K562 (cell line): ENCODE data around the gene REG4. TPM values are rescaled to one million over a fixed set of nuclear protein-coding genes. Genes with fewer than 3 reads are reported as not detected.
A peak's percentile ranks its signal among the peaks of the same experiment; 100 is the strongest.

Experiments
- ATAC-seq: fragments of 200-7000 bp; cut with Tn5 transposase; 3 replicates; pipeline ENCODE4 v1.9.1; 2020; ENCODE audit warnings: moderate library complexity
- BruUV-seq: library from RNA; stranded (reverse); fragments of 400-500 nt; replicated peaks from 2 replicates; lab custom pipeline; 2021; lab: Mats Ljungman, UMichigan
- CTCF ChIA-PET: fragments of 300-600 bp; formaldehyde crosslinking; extraction: SDS; loops from one replicate; lab custom pipeline; 2021; ENCODE audit warnings: low intra/inter-chr PET ratio; lab: Yijun Ruan, JAX
- POLR2A ChIA-PET: fragments of 300-600, 350-650 bp; sonication (Branson Sonifier 250); formaldehyde crosslinking; extraction: SDS; loops from one replicate; lab custom pipeline; 2021; ENCODE audit warnings: antibody characterized with exemption, inconsistent platforms; lab: Yijun Ruan, JAX
- DNase-seq, 4 experiments: peaks; one replicate each; pipeline versions ENCODE4 v3.0.0 to v3.0.0-alpha.2; 2011 to 2018; ENCODE audit warnings: low spot score in 3 of 4, mixed read lengths in 3 of 4; ENCODE audit errors: extremely low read depth in 1 of 4
- FAIRE-seq: peaks from 2 replicates; lab custom pipeline; 2011; peaks lifted over from hg19 to GRCh38; lab: Jason Lieb, UNC
- H2AFZ ChIP-seq: 2 replicates; pipeline ENCODE4 v1.6.0; 2011; ENCODE audit warnings: low read depth, low read length, control low read depth, inconsistent platforms
- H3K27ac ChIP-seq: fragments of 200-600 bp; 3 replicates; pipeline ENCODE4 v1.8.0; 2011; ENCODE audit warnings: low read depth, mild to moderate bottlenecking, control low read depth, inconsistent platforms, low read length, moderate library complexity, mixed read lengths; ENCODE audit errors: extremely low read depth
- H3K27me3 ChIP-seq, 2 experiments: fragments of 300-600 bp in 1 of 2; 2 replicates in 1 of 2; 3 replicates in 1 of 2; pipeline versions ENCODE4 v1.6.0 to v1.8.0; 2011; ENCODE audit warnings: inconsistent platforms in 2 of 2, low read length in 2 of 2, mild to moderate bottlenecking in 1 of 2, mixed read lengths in 1 of 2, moderate library complexity in 1 of 2; ENCODE audit not compliant: control insufficient read depth in 2 of 2, insufficient read depth in 2 of 2
- H3K36me3 ChIP-seq: fragments of 300-600 bp; 3 replicates; pipeline ENCODE4 v1.8.0; 2011; ENCODE audit warnings: mild to moderate bottlenecking, low read length, inconsistent platforms; ENCODE audit not compliant: control insufficient read depth, insufficient read depth
- H3K4me1 ChIP-seq, 2 experiments: fragments of 200-600 bp in 1 of 2; replicated peaks in 1 of 2; 2 replicates in 1 of 2; 3 replicates in 1 of 2; pipeline versions ENCODE4 v1.5.1 to v1.8.0; 2011; ENCODE audit warnings: inconsistent platforms in 2 of 2, low read length in 2 of 2, mild to moderate bottlenecking in 1 of 2, mixed read lengths in 1 of 2, moderate library complexity in 1 of 2; ENCODE audit not compliant: control insufficient read depth in 2 of 2, insufficient read depth in 2 of 2
- H3K4me2 ChIP-seq: 2 replicates; pipeline ENCODE4 v1.6.1; 2011; ENCODE audit warnings: low read length, control low read depth, inconsistent platforms, mixed read lengths; ENCODE audit not compliant: insufficient read depth
- H3K4me3 ChIP-seq: fragments of 200-600 bp; sonication (generic), shearing (Covaris generic); 2 replicates; pipeline ENCODE4 v1.5.1; 2016; ENCODE audit warnings: control low read depth, inconsistent platforms
- H3K79me2 ChIP-seq: fragments of 200-600 bp; 3 replicates; pipeline ENCODE4 v1.8.0; 2011; ENCODE audit warnings: low read length, inconsistent platforms; ENCODE audit not compliant: control insufficient read depth, insufficient read depth
- H3K9ac ChIP-seq, 2 experiments: 2 replicates each; pipeline versions ENCODE4 v1.6.0 to v1.6.1; 2011; ENCODE audit warnings: low read depth in 2 of 2, low read length in 2 of 2, control low read depth in 1 of 2, inconsistent platforms in 1 of 2, mild to moderate bottlenecking in 1 of 2, mixed read lengths in 1 of 2; ENCODE audit not compliant: insufficient read depth in 1 of 2
- H3K9me1 ChIP-seq: one replicate; pipeline ENCODE4 v1.6.0; 2011; ENCODE audit warnings: inconsistent platforms, mild to moderate bottlenecking, low read length, moderate library complexity; ENCODE audit not compliant: control insufficient read depth, insufficient read depth
- H3K9me3 ChIP-seq: replicated peaks from 2 replicates; pipeline ENCODE4 v1.5.1; 2011; ENCODE audit warnings: low read depth, low read length, inconsistent platforms; ENCODE audit not compliant: control insufficient read depth, insufficient read depth
- H4K20me1 ChIP-seq: replicated peaks from 2 replicates; pipeline ENCODE4 v1.6.1; 2011; ENCODE audit warnings: low read length, inconsistent platforms, mixed read lengths; ENCODE audit not compliant: control insufficient read depth, insufficient read depth
- ADNP ChIP-seq: fragments of 200-800 bp; sonication (Bioruptor generic); IDR thresholded peaks from 2 replicates; pipeline ENCODE4 v1.6.1; 2016; ENCODE audit warnings: missing genetic modification characterization, missing compliant biosample characterization
- ARID2 ChIP-seq: fragments of 450-650 bp; IDR thresholded peaks from 2 replicates; pipeline ENCODE4 v1.6.1; 2017; ENCODE audit warnings: antibody characterized with exemption, mild to moderate bottlenecking
- BCOR ChIP-seq: fragments of 450-650 bp; IDR thresholded peaks from 2 replicates; pipeline ENCODE4 v1.6.1; 2016
- CHD4 ChIP-seq: fragments of 200-600 bp; sonication (generic); IDR thresholded peaks from 3 replicates; pipeline ENCODE4 v1.6.1; 2012; ENCODE audit warnings: low read depth, mild to moderate bottlenecking, mixed read lengths, low read length, inconsistent platforms; ENCODE audit not compliant: insufficient read depth, insufficient replicate concordance, poor library complexity, severe bottlenecking
- E2F5 ChIP-seq: sonication (generic); formaldehyde crosslinking; IDR thresholded peaks from 2 replicates; pipeline ENCODE4 v1.8.0; 2022; ENCODE audit warnings: mild to moderate bottlenecking, missing genetic modification reagents
- FOXK1 ChIP-seq: sonication (generic); formaldehyde crosslinking; IDR thresholded peaks from 2 replicates; pipeline ENCODE4 v1.8.0; 2022; ENCODE audit warnings: missing genetic modification reagents, mild to moderate bottlenecking, borderline replicate concordance
- FOXP1 ChIP-seq: sonication (generic); formaldehyde crosslinking; IDR thresholded peaks from 2 replicates; pipeline ENCODE4 v1.8.0; 2022; ENCODE audit warnings: mild to moderate bottlenecking, missing genetic modification reagents
- KDM1A ChIP-seq, 2 experiments: fragments of 450-650 bp; IDR thresholded peaks; 2 replicates each; pipeline ENCODE4 v1.6.1; 2016; ENCODE audit warnings: mild to moderate bottlenecking in 2 of 2
- RBM25 ChIP-seq: fragments of 200-400 bp; formaldehyde crosslinking; IDR thresholded peaks from 2 replicates; pipeline ENCODE4 v1.6.1; 2018; ENCODE audit warnings: low read length, low read depth, moderate library complexity; ENCODE audit not compliant: severe bottlenecking
- RFX5 ChIP-seq: IDR thresholded peaks from 2 replicates; pipeline ENCODE4 v1.6.1; 2011; ENCODE audit warnings: low read depth, mild to moderate bottlenecking, improper control_type of control experiment, low read length
- TEAD1 ChIP-seq, 2 experiments: fragments of 450-650 bp in 1 of 2; sonication (generic) in 1 of 2; formaldehyde crosslinking; IDR thresholded peaks; 2 replicates each; pipeline versions ENCODE4 v1.4.0 to v1.8.0; 2020 to 2022; ENCODE audit warnings: mild to moderate bottlenecking in 2 of 2, missing genetic modification reagents in 1 of 2
- ZNF140 ChIP-seq: fragments of 250-450 bp; sonication (Bioruptor Pico); IDR thresholded peaks from 2 replicates; pipeline ENCODE4 v1.8.0; 2021; ENCODE audit warnings: moderate library complexity, mild to moderate bottlenecking, inconsistent platforms
- ZNF239 ChIP-seq: fragments of 250-450 bp; sonication (Bioruptor Pico); IDR thresholded peaks from 2 replicates; pipeline ENCODE4 v1.4.0; 2020; ENCODE audit warnings: mild to moderate bottlenecking
- ZSCAN32 ChIP-seq: fragments of 450-650 bp; formaldehyde crosslinking; IDR thresholded peaks from 2 replicates; pipeline ENCODE4 v1.4.0; 2020; ENCODE audit warnings: mild to moderate bottlenecking, moderate library complexity
- WGBS: fragments of 100-300 bp; shearing (Covaris generic); methylation state at CpG from one replicate; pipeline ENCODE4 v1.1.6; 2016; ENCODE audit warnings: low coverage, mixed read lengths; ENCODE audit not compliant: insufficient coverage; ENCODE audit errors: missing lambda C conversion rate; 5-methylcytosine and 5-hydroxymethylcytosine counted together
- in situ Hi-C: fragments of 300-500 bp; cut with MboI; formaldehyde crosslinking; loops from 4 replicates; pipeline ENCODE4 v1.15.0; 2018; ENCODE audit warnings: inconsistent platforms, mixed read lengths
- intact Hi-C: fragments of 100-400 bp; cut with micrococcal nuclease; formaldehyde crosslinking; loops from 2 replicates; pipeline ENCODE4 v1.14.2; 2022
- polyA plus RNA-seq, 8 experiments: library from polyadenylated mRNA; depleted of rRNA in 4 of 8; stranded (reverse) in 5 of 8; unstranded in 3 of 8; fragments of >200 nt; fragmentation: Nextera tagmentation in 2 of 8; fragmentation: Illumina TruSeq in 1 of 8; extraction: Ambion mirVana in 2 of 8; extraction: Trizol in 1 of 8; gene quantifications; 2 replicates each; pipeline versions ENCODE4 v1.2.1 to v1.2.3, GENCODE V29; 2011 to 2014; ENCODE audit warnings: inconsistent platforms in 1 of 8, missing spikeins in 1 of 8
- total RNA-seq, 7 experiments: library from RNA; depleted of rRNA in 6 of 7; stranded (reverse); fragments of >200 nt in 6 of 7; fragmentation: Illumina TruSeq in 2 of 7; extraction: Trizol in 2 of 7; gene quantifications; 2 replicates each; pipeline versions ENCODE4 v1.2.1 to v1.2.3, GENCODE V29; 2011 to 2021; ENCODE audit warnings: low replicate concordance in 1 of 7
- TF ChIP-seq, protein P1 (sequence below): fragments of 200-800 bp; sonication (Bioruptor generic); IDR thresholded peaks from 2 replicates; pipeline ENCODE4 v1.6.1; 2017; ENCODE audit warnings: missing genetic modification characterization, missing compliant biosample characterization
- TF ChIP-seq, protein P2 (sequence below): fragments of 250-450 bp; sonication (Bioruptor Pico); IDR thresholded peaks from 2 replicates; pipeline ENCODE4 v1.5.1; 2021; ENCODE audit warnings: mild to moderate bottlenecking

The REG4 gene
- total and polyA plus RNA-seq, 9 of the 15 experiments (the other 6 are each of a cell fraction or from before 2014, with no cell fraction given), result not detected

- no peak for TF ChIP-seq E2F5 (CRISPR knock-in tag)
Observed at GRCh38 chr1:119773711-119774241, 37.5 kb downstream of the REG4 start (continued).

DNA sequence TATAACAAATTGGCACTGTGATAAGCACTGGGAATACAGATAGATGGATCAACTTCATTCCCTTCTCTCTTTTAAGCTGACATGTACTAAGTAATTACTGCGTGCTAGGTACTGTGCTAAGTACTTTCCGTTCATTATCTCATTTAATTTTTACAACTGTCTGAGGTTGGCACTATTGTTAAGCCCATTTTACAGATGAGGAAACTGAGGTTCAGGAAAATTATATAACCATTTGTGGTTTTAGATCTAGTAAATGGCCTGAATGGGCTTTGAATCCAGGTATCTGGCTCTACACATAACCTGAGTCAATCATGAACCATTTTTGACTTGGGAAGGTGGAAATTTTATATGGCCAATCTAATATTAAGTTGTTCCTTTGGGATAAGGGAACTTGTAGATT lies 39.0 kb downstream of the REG4 start:
- TF ChIP-seq KDM1A (IDR thresholded peaks at IDR 0.05) (0 out of 4 replicates have a peak, but pooled peaks of 1 of the 2 experiments have one; percentile 20), ZSCAN32 (CRISPR knock-in tag) (no peak), ZNF239 (CRISPR knock-in tag) (no peak), TEAD1 (CRISPR knock-in tag; IDR thresholded peaks at IDR 0.05) (no peak), RBM25 (peak; percentile 95), ARID2 (no peak), BCOR (peak; percentile 83), ZNF140 (no peak), FOXP1 (CRISPR knock-in tag) (no peak), RFX5 (no peak), CHD4 (peak; percentile 64), FOXK1 (no peak), ADNP (peak; percentile 72)
- TF ChIP-seq, protein P1, sequence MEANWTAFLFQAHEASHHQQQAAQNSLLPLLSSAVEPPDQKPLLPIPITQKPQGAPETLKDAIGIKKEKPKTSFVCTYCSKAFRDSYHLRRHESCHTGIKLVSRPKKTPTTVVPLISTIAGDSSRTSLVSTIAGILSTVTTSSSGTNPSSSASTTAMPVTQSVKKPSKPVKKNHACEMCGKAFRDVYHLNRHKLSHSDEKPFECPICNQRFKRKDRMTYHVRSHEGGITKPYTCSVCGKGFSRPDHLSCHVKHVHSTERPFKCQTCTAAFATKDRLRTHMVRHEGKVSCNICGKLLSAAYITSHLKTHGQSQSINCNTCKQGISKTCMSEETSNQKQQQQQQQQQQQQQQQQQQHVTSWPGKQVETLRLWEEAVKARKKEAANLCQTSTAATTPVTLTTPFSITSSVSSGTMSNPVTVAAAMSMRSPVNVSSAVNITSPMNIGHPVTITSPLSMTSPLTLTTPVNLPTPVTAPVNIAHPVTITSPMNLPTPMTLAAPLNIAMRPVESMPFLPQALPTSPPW (CRISPR knock-in tag), result no peak
- TF ChIP-seq, protein P2, sequence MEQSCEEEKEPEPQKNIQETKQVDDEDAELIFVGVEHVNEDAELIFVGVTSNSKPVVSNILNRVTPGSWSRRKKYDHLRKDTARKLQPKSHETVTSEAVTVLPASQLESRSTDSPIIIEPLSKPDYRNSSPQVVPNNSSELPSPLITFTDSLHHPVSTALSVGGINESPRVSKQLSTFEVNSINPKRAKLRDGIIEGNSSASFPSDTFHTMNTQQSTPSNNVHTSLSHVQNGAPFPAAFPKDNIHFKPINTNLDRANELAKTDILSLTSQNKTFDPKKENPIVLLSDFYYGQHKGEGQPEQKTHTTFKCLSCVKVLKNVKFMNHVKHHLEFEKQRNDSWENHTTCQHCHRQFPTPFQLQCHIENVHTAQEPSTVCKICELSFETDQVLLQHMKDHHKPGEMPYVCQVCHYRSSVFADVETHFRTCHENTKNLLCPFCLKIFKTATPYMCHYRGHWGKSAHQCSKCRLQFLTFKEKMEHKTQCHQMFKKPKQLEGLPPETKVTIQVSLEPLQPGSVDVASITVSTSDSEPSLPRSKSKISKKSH, result no peak
- peaks cover 5 to 9% of the 10 kb centered on the region in 2 experiments for H3K27me3 ChIP-seq
- H3K4me3 ChIP-seq, result no peak overlapping the region
- BruUV-seq, result no TSS peak
- in situ Hi-C loops (no loop called here), intact Hi-C loops (no loop called here)
- POLR2A ChIA-PET, result no interaction called here
- H3K27ac ChIP-seq, result no peak overlapping the region
- no peak overlapping the region for H3K9ac ChIP-seq
- no peaks in the 10 kb centered on the region for H3K36me3 ChIP-seq
- H3K9me1 ChIP-seq, result no peaks in the 10 kb centered on the region
- ATAC-seq (no peak), FAIRE-seq (no peak), DNase-seq (no peak)
- CTCF ChIA-PET, result no interaction called here
- no peak overlapping the region for H2AFZ ChIP-seq
- no peaks in the 10 kb centered on the region for H4K20me1 ChIP-seq
- H3K79me2 ChIP-seq, result no peaks in the 10 kb centered on the region
- H3K9me3 ChIP-seq, result no peaks in the 10 kb centered on the region
- H3K4me1 ChIP-seq, result no peaks in the 10 kb centered on the region
- WGBS, result 0% methylated on average over 2 of the region's 2 CpGs
- H3K4me2 ChIP-seq, result no peak overlapping the region
